Kidney (tissue), 14 donors: Measurements from ENCODE around the gene GINS3. TPM values are rescaled to one million over a fixed set of nuclear protein-coding genes. Genes with fewer than 3 reads are reported as not detected.

ENCODE experiments used
- DNase-seq, 5 donors: peaks; one replicate each; pipeline ENCODE4 v3.0.0-alpha.2; 2013 to 2020
- FAIRE-seq: peaks from 2 replicates; lab custom pipeline; 2012; peaks lifted over from hg19 to GRCh38; lab: Jason Lieb, UNC
- H3K27ac ChIP-seq, 2 donors: one replicate each; pipeline ENCODE4 v1.7.0; 2013; ENCODE audit warnings: low read depth in 2 of 2, low read length in 2 of 2, inconsistent platforms in 1 of 2
- H3K27me3 ChIP-seq: one replicate; pipeline ENCODE4 v1.7.1; 2013; ENCODE audit warnings: low read length, inconsistent platforms; ENCODE audit not compliant: control insufficient read depth, insufficient read depth
- H3K36me3 ChIP-seq, 3 donors: one replicate each; pipeline versions ENCODE4 v1.7.0 to v1.7.1; 2013; ENCODE audit warnings: low read length in 3 of 3, control low read depth in 1 of 3, inconsistent platforms in 1 of 3; ENCODE audit not compliant: insufficient read depth in 3 of 3, control insufficient read depth in 2 of 3
- H3K4me1 ChIP-seq, 3 donors: one replicate each; pipeline versions ENCODE4 v1.7.0 to v1.7.1; 2013; ENCODE audit warnings: low read length in 3 of 3, inconsistent platforms in 1 of 3, low read depth in 1 of 3; ENCODE audit not compliant: control insufficient read depth in 2 of 3, insufficient read depth in 2 of 3
- H3K4me3 ChIP-seq, 3 donors: one replicate each; pipeline versions ENCODE4 v1.7.0 to v1.8.1; 2013; ENCODE audit warnings: low read length in 3 of 3, control low read depth in 1 of 3, inconsistent platforms in 1 of 3
- H3K9ac ChIP-seq, 3 donors: one replicate each; pipeline versions ENCODE4 v1.7.0 to v1.7.1; 2013; ENCODE audit warnings: low read length in 3 of 3, control low read depth in 1 of 3, inconsistent platforms in 1 of 3
- H3K9me3 ChIP-seq, 3 donors: one replicate each; pipeline versions ENCODE4 v1.7.0 to v1.7.1; 2013; ENCODE audit warnings: low read length in 3 of 3, control low read depth in 1 of 3, inconsistent platforms in 1 of 3; ENCODE audit not compliant: control insufficient read depth in 2 of 3, insufficient read depth in 1 of 3
- intact Hi-C: fragments of 100-400 bp; cut with DNase I; formaldehyde crosslinking; loops from one replicate; pipeline ENCODE4 v1.11.1; 2022
- polyA plus RNA-seq: library from polyadenylated mRNA; stranded (reverse); fragments of 350-450 nt; fragmentation: Illumina TruSeq; extraction: RNeasy Lipid Tissue Mini Kit (QIAGEN cat#74804); gene quantifications from one replicate; pipeline ENCODE4 v1.2.3, GENCODE V29; 2014; ENCODE audit warnings: low read depth, low replicate concordance; ENCODE audit not compliant: insufficient read depth
- total RNA-seq: library from RNA; stranded (reverse); fragmentation: NEBNext Ultra II Directional; extraction: Animal tissue kit (Norgen Biotek cat#: 25700); gene quantifications from one replicate; pipeline ENCODE4 v1.2.1, GENCODE V29; 2021
- TF ChIP-seq, protein P1 (sequence below): IDR thresholded peaks from 3 replicates; pipeline ENCODE4 v1.5.1; 2012; ENCODE audit warnings: mild to moderate bottlenecking, moderate library complexity, borderline replicate concordance; ENCODE audit not compliant: insufficient read depth; ENCODE audit errors: extremely low read depth
- donor health status: control.
- donor health status: control.
- donor health status: control.
- donor health status: control.
- donor health status: control.
- donor health status: DM: yes; HTN: yes; CAD: no.
- donor health status: Normal renal cell carcinoma (clear cell type).

GINS3 gene
- total and polyA plus RNA-seq, 2 donors from 2014 or later: 2.4 to 2.6 TPM

DNA sequence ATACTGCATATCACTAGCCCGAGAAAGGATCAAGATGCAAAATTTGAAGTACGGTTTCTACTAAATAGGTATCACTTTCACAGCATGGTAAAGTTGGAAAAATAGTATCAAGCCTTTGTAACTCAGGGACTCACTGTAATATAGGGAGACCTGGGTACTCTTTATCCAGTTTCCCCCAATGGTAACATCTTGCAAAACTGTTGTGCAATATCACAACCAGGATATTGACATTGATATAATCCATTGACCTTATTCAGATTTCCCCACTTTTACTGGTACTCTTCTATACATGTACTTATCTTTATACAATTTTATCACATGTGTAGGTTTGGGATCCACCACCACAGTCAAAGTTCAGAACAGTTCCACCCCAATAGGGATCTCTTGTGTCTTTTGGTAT, 20.4 kb upstream of the GINS3 start:
- FAIRE-seq (no peak), DNase-seq (no peak)
- Histone ChIP-seq H3K27ac (no peak overlapping the region), H3K36me3 (no peaks in the 10 kb centered on the region), H3K9ac (no peak overlapping the region), H3K27me3 (no peaks in the 10 kb centered on the region), H3K4me1 (no peaks in the 10 kb centered on the region), H3K9me3 (peaks cover 0 to 6% (median 0%) of the 10 kb centered on the region in 3 donors), H3K4me3 (no peak overlapping the region)
- intact Hi-C loops: no loop called here
- TF ChIP-seq, protein P1, sequence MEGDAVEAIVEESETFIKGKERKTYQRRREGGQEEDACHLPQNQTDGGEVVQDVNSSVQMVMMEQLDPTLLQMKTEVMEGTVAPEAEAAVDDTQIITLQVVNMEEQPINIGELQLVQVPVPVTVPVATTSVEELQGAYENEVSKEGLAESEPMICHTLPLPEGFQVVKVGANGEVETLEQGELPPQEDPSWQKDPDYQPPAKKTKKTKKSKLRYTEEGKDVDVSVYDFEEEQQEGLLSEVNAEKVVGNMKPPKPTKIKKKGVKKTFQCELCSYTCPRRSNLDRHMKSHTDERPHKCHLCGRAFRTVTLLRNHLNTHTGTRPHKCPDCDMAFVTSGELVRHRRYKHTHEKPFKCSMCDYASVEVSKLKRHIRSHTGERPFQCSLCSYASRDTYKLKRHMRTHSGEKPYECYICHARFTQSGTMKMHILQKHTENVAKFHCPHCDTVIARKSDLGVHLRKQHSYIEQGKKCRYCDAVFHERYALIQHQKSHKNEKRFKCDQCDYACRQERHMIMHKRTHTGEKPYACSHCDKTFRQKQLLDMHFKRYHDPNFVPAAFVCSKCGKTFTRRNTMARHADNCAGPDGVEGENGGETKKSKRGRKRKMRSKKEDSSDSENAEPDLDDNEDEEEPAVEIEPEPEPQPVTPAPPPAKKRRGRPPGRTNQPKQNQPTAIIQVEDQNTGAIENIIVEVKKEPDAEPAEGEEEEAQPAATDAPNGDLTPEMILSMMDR: no peak

DNA sequence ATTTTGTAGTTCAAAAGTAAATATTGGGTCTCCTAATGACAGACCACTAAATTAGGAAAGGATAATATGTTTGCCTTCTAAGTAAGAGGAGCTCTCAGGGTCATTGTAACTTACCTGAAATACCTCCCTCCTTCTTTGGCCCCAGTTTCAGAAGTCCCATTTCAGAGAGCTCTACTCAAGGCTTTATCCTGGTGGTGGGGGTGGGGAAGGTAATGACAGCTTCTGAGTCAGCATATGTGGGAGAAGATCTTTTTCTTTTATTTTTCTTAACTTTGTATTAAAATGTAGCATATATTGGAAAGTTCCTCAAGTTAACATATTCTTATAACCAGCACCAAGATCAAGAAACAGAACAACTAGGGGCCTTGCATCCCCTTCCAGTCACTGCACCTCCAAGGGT, 16.9 kb upstream of the GINS3 start:
- Histone ChIP-seq H3K4me3 (no peak overlapping the region), H3K27me3 (no peaks in the 10 kb centered on the region), H3K9ac (no peak overlapping the region), H3K36me3 (no peaks in the 10 kb centered on the region), H3K4me1 (no peaks in the 10 kb centered on the region), H3K9me3 (peaks cover 0 to 6% (median 0%) of the 10 kb centered on the region in 3 donors), H3K27ac (no peak overlapping the region)
- FAIRE-seq: no peak
- DNase-seq: no peak
- intact Hi-C loops: no loop called here
- TF ChIP-seq, protein P1: no peak

DNA sequence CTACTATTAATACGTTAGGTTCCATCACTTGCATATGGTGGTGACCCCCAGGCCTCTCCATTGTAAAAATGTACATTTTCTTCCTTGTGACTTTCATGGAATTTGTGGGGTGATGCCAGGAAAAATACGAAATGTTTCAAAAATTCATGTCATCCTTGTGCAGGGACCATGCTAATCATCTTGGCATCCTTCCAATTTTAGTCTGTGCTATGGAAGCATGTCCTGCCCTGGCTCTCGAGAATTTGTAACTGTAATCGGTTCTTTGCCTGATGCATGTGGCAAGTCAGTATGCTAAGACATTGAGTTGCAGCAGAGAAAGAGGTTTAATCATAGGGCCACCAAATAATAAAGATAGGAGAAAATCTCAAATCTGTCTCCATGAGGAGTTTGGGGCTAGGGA, 14.3 kb upstream of the GINS3 start:
- H3K27me3 ChIP-seq: no peaks in the 10 kb centered on the region
- no peaks in the 10 kb centered on the region for H3K36me3 ChIP-seq
- H3K27ac ChIP-seq: no peak overlapping the region
- H3K9me3 ChIP-seq: no peaks in the 10 kb centered on the region
- TF ChIP-seq, protein P1: no peak
- intact Hi-C loops: no loop called here
- FAIRE-seq (no peak), DNase-seq (no peak)
- H3K4me1 ChIP-seq: no peaks in the 10 kb centered on the region
- H3K4me3 ChIP-seq: no peak overlapping the region
- H3K9ac ChIP-seq: no peak overlapping the region

DNA sequence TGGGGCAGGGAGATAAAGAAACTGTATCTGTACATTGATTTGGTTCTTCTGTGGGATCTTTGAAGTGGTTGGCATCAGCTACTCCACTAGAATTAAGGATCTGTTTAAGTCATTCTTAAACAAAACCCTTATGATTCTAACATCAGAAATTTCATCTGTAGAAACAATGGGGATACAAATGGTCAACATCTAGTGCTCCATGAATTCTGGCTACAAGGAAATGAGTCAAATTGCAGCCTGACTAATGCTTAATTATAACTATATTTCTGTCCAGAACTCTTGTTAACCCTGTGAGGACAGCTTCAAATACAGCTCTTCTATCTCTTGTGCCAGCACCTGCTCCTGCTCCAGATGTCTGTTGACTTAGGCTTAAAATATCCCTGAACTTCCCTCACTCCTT, 13.9 kb upstream of the GINS3 start:
- FAIRE-seq: no peak
- H3K36me3 ChIP-seq: no peaks in the 10 kb centered on the region
- H3K9me3 ChIP-seq: no peaks in the 10 kb centered on the region
- H3K4me3 ChIP-seq: no peak overlapping the region
- DNase-seq: no peak
- H3K9ac ChIP-seq: no peak overlapping the region
- H3K27me3 ChIP-seq: no peaks in the 10 kb centered on the region
- H3K4me1 ChIP-seq: no peaks in the 10 kb centered on the region
- no peak overlapping the region for H3K27ac ChIP-seq
- TF ChIP-seq, protein P1: no peak
- intact Hi-C loops: no loop called here
